Prostate gland (tissue), 2 donors: ENCODE data around the gene SCGB2B2. TPM values are rescaled to one million over a fixed set of nuclear protein-coding genes. Genes with fewer than 3 reads are reported as not detected.
A peak's percentile ranks its signal among the peaks of the same experiment; 100 is the strongest.

ENCODE experiments used
- DNase-seq: peaks from one replicate; pipeline ENCODE4 v3.0.0-alpha.2; 2019; ENCODE audit warnings: low spot score
- H3K27ac ChIP-seq, 2 donors: fragments of 200-600 bp; sonication (generic); 2 replicates each; pipeline ENCODE4 v1.5.1; 2017 to 2019
- H3K27me3 ChIP-seq: fragments of 200-600 bp; sonication (generic); replicated peaks from 2 replicates; pipeline ENCODE4 v1.5.1; 2019; ENCODE audit not compliant: insufficient read depth
- H3K36me3 ChIP-seq, 2 donors: fragments of 200-600 bp; sonication (generic); 1 replicate in 1 of 2; 2 replicates in 1 of 2; pipeline versions ENCODE4 v1.5.1 to v1.8.1; 2017 to 2019
- H3K4me1 ChIP-seq: fragments of 200-600 bp; sonication (generic); replicated peaks from 2 replicates; pipeline ENCODE4 v1.5.1; 2019
- H3K4me3 ChIP-seq, 2 donors: fragments of 200-600 bp; sonication (generic); 2 replicates each; pipeline ENCODE4 v1.5.1; 2017 to 2019
- H3K9me3 ChIP-seq: fragments of 200-600 bp; sonication (generic); 2 replicates; pipeline ENCODE4 v1.5.1; 2017
- POLR2A ChIP-seq: fragments of 450-650 bp; IDR thresholded peaks from one replicate; pipeline ENCODE4 v1.6.1; 2016; ENCODE audit warnings: antibody characterized with exemption, mild to moderate bottlenecking
- POLR2AphosphoS5 ChIP-seq: sonication (generic); formaldehyde crosslinking; IDR thresholded peaks from one replicate; pipeline ENCODE4 v1.6.1; 2017; ENCODE audit warnings: antibody characterized with exemption
- WGBS: methylation state at CpG from one replicate; pipeline ENCODE4 v1.1.5; 2018; 5-methylcytosine and 5-hydroxymethylcytosine counted together
- intact Hi-C: fragments of 100-400 bp; cut with DNase I; formaldehyde crosslinking; loops from one replicate; pipeline ENCODE4 v1.14.2; 2022
- total RNA-seq, 2 donors: library from RNA; depleted of rRNA; stranded (reverse); fragments of >200 nt; gene quantifications; one replicate each; pipeline ENCODE4 v1.1.0, GENCODE V29; 2016
- TF ChIP-seq, protein P1 (sequence below), 4 experiments: fragments of 200-600 bp in 2 of 4; fragments of 450-650 bp in 2 of 4; sonication (generic) in 2 of 4; IDR thresholded peaks; 1 replicate in 3 of 4; 2 replicates in 1 of 4; pipeline ENCODE4 v1.5.1; 2016 to 2019; ENCODE audit warnings: antibody characterized with exemption in 4 of 4, mild to moderate bottlenecking in 2 of 4, moderate library complexity in 2 of 4

The SCGB2B2 gene
- total RNA-seq, 2 donors from 2014 or later: 1.2 to 6.3 TPM

DNA sequence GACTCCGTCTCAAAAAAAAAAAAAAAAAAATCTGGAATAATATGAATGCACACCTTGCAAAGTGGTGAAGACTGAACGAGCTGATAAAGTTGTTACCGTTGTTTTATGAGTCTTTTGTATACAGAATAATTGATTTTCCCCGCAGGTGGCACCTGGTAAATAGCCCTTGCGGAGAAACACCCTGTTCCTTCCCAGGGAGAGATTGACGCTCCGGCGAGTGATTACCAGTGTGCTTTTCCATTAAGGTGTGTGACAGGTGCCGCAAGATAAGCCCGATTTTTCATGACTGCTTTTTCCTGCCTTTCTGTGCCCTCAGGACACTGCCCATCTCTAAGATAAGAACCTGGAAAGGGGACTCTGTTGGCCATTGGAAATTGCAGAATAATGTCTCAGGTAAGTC lies 1.5 kb upstream of the SCGB2B2 start:
- TF ChIP-seq POLR2A (no peak), POLR2AphosphoS5 (no peak)
- TF ChIP-seq, protein P1, sequence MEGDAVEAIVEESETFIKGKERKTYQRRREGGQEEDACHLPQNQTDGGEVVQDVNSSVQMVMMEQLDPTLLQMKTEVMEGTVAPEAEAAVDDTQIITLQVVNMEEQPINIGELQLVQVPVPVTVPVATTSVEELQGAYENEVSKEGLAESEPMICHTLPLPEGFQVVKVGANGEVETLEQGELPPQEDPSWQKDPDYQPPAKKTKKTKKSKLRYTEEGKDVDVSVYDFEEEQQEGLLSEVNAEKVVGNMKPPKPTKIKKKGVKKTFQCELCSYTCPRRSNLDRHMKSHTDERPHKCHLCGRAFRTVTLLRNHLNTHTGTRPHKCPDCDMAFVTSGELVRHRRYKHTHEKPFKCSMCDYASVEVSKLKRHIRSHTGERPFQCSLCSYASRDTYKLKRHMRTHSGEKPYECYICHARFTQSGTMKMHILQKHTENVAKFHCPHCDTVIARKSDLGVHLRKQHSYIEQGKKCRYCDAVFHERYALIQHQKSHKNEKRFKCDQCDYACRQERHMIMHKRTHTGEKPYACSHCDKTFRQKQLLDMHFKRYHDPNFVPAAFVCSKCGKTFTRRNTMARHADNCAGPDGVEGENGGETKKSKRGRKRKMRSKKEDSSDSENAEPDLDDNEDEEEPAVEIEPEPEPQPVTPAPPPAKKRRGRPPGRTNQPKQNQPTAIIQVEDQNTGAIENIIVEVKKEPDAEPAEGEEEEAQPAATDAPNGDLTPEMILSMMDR (IDR thresholded peaks at IDR 0.05): no peak
- WGBS: 43% methylated on average over 10 of the region's 10 CpGs
- no peaks in the 10 kb centered on the region for H3K9me3 ChIP-seq
- H3K27ac ChIP-seq: no peak overlapping the region
- no peak for DNase-seq
- no peaks in the 10 kb centered on the region for H3K27me3 ChIP-seq
- peak overlapping the region; percentile 74 to 82 for H3K4me3 ChIP-seq
- intact Hi-C loops: loop anchor here (5.0 to 10.0 kb wide), 2 partner anchors 54 to 254 kb away; partner anchors contain the start of genes UBA2 and ZNF181
- no peaks in the 10 kb centered on the region for H3K4me1 ChIP-seq
- H3K36me3 ChIP-seq: peaks cover 0 to 18% of the 10 kb centered on the region in 2 donors

DNA sequence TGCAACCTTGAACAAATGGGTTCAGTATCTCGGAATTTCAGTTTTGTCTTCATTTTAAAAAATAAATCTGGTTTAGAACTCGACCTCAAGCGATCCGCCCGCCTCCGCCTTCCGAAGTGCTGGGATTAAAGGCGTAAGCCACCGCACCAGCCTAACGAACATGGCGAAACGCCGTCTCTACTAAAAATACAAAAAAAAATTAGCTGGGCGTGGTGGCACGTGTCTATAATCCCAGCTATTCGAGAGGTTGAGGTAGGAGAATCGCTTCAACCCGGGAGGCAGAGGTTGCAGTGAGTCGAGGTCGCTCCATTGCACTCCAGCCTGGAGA lies 1.1 kb upstream of the SCGB2B2 start:
- Histone ChIP-seq H3K36me3 (peaks cover 0 to 16% of the 10 kb centered on the region in 2 donors), H3K27me3 (no peaks in the 10 kb centered on the region), H3K4me1 (no peaks in the 10 kb centered on the region), H3K27ac (peak overlapping the region; percentile 90 to 94), H3K9me3 (no peaks in the 10 kb centered on the region), H3K4me3 (peak overlapping the region; percentile 74 to 82)
- no peak for DNase-seq
- intact Hi-C loops: loop anchor here (5.0 to 10.0 kb wide), 2 partner anchors 54 to 253 kb away; partner anchors contain the start of genes UBA2 and ZNF181
- 2% methylated on average over 20 of the region's 20 CpGs for WGBS
- TF ChIP-seq, protein P1 (IDR thresholded peaks at IDR 0.05): no peak

DNA sequence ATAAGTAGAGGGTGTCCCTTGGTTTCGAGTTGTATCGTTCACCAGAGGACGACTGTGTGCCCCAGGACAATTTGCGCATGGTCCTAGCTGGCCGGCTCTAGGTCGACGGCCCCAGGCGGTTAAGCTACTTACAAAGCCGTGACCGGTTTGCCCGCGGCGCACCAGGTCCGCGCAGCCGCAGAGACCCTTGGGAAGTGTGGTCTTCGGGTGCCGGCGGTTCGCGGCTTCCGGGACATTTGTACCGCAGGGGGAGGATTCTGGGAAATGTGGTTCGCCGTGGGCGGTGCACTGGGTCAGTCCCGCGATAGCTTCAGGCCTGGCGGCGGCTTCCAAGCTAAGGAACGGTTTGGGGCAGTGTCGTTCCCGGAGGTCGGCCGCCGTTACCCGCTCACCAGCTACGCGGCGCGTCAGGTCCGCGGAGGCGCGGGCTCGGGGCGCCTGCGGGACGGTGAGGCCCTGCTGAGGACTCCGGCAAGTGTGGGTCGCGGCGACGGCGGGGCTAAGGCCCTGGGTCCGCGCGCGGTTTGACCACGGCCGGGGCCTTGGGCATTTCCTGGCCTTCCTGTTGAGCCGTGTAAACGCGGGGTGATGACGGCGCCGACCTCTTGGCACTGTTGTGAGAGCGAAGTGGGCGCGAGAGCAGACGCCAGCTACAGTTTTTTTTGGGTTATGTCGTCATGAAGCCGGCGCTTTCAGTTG lies 576 bp upstream of the SCGB2B2 start, which contains the start of gene ZNF302:
Gene ZNF302, plus strand, starts transcription at position 293 of the 699 bp plus-strand sequence. CDS start 1,127 bp downstream, outside the sequence.
- DNase-seq: peak; percentile 97
- H3K27ac ChIP-seq: peak within 1 kb of the TSS; percentile 90 to 94
- WGBS: under 1% methylated on average over 67 of the region's 74 CpGs
- no peaks in the 10 kb centered on the region for H3K9me3 ChIP-seq
- H3K4me3 ChIP-seq: peak within 1 kb of the TSS; percentile 74 to 82
- H3K36me3 ChIP-seq: peaks cover 0 to 11% of the 10 kb centered on the region in 2 donors
- intact Hi-C loops: loop anchor here (5.0 to 10.0 kb wide), 2 partner anchors 55 to 253 kb away; partner anchors contain the start of genes UBA2 and ZNF181
- no peaks in the 10 kb centered on the region for H3K27me3 ChIP-seq
- TF ChIP-seq, protein P1 (IDR thresholded peaks at IDR 0.05): peak in 1 of 4 experiments; percentile 29
- TF ChIP-seq POLR2A (no peak), POLR2AphosphoS5 (peak; percentile 97)
- no peaks in the 10 kb centered on the region for H3K4me1 ChIP-seq

DNA sequence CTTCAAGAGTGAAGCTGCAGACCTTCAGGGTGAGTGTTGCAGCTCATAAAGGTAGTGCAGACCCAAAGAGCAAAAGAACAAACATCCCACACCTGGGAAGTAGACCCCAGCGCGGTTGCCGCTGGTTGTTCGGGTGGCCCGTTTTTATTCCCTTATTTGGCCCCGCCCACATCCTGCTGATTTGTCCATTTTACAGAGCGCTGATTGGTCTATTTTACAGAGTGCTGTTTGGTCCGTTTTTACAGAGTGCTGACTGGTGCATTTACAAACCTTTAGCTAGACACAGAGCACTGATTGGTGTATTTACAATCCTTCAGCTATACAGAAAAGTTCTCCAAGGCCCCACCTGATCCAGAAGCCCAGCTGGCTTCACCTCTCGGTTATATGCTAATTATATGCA lies 1.0 kb downstream of the SCGB2B2 start:
- Histone ChIP-seq H3K36me3 (peaks cover 0 to 10% of the 10 kb centered on the region in 2 donors), H3K27me3 (no peaks in the 10 kb centered on the region), H3K9me3 (no peaks in the 10 kb centered on the region), H3K4me1 (no peaks in the 10 kb centered on the region), H3K4me3 (no peak overlapping the region), H3K27ac (no peak overlapping the region)
- WGBS: 90% methylated on average over 9 of the region's 9 CpGs
- intact Hi-C loops: loop anchor here (5.0 to 10.0 kb wide), 2 partner anchors 56 to 251 kb away; partner anchors contain the start of genes UBA2 and ZNF181
- DNase-seq: no peak
- TF ChIP-seq POLR2AphosphoS5 (no peak), POLR2A (no peak)
- TF ChIP-seq, protein P1 (IDR thresholded peaks at IDR 0.05): no peak

DNA sequence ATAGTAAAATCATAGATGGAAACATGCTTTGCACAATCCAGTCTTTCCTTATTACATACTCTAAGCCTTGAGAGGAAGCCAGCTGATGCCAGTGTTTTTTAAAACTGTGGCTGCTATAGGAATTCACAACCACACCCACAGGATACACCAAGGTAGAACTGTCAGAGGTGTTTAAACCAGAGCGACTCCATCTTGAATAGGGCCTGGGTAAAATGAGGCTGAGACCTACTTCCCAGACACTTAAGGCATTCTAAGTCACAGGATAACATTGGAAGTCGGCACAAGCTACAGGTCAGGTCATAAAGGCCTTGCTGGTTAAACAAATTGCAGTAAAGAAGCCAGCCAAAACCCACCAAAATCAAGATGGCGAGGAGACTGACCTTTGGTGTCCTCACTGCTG lies 1.7 kb downstream of the SCGB2B2 start:
- Histone ChIP-seq H3K4me1 (no peaks in the 10 kb centered on the region), H3K9me3 (no peaks in the 10 kb centered on the region), H3K27me3 (no peaks in the 10 kb centered on the region), H3K4me3 (no peak overlapping the region), H3K27ac (no peak overlapping the region), H3K36me3 (peaks cover 0 to 10% of the 10 kb centered on the region in 2 donors)
- 96% methylated on average over 3 of the region's 3 CpGs for WGBS
- TF ChIP-seq POLR2A (no peak), POLR2AphosphoS5 (no peak)
- intact Hi-C loops: loop anchor here (5.0 to 10.0 kb wide), 2 partner anchors 57 to 250 kb away; partner anchors contain the start of genes UBA2 and ZNF181
- no peak for DNase-seq
